SK-MEL-5 (cell line): Measurements from ENCODE around the gene AGAP1. TPM values are rescaled to one million over a fixed set of nuclear protein-coding genes. Genes with fewer than 3 reads are reported as not detected.

ENCODE experiments used
- DNase-seq: peaks from one replicate; pipeline ENCODE4 v3.0.0-alpha.2; 2016; ENCODE audit warnings: low read depth, low spot score
- in situ Hi-C: cut with HindIII; loops from 2 replicates; pipeline ENCODE4 v1.10.0; 2016; ENCODE audit warnings: low sequenced_read_pairs, high pct_unique_total_duplicates, low pct_unique_long_range_greater_than_20kb
- total RNA-seq: library from RNA; depleted of rRNA; stranded (reverse); fragments of >200 nt; shearing (Covaris generic); gene quantifications from 2 replicates; pipeline ENCODE4 v1.2.3, GENCODE V29; 2014

The AGAP1 gene
- total RNA-seq, 1 experiment from 2014 or later = 16.4 TPM

- in situ Hi-C loops = no loop called here
- DNase-seq = no peak
Observed at GRCh38 chr2:236157815-236158498, 664.1 kb downstream of the AGAP1 start.

DNA sequence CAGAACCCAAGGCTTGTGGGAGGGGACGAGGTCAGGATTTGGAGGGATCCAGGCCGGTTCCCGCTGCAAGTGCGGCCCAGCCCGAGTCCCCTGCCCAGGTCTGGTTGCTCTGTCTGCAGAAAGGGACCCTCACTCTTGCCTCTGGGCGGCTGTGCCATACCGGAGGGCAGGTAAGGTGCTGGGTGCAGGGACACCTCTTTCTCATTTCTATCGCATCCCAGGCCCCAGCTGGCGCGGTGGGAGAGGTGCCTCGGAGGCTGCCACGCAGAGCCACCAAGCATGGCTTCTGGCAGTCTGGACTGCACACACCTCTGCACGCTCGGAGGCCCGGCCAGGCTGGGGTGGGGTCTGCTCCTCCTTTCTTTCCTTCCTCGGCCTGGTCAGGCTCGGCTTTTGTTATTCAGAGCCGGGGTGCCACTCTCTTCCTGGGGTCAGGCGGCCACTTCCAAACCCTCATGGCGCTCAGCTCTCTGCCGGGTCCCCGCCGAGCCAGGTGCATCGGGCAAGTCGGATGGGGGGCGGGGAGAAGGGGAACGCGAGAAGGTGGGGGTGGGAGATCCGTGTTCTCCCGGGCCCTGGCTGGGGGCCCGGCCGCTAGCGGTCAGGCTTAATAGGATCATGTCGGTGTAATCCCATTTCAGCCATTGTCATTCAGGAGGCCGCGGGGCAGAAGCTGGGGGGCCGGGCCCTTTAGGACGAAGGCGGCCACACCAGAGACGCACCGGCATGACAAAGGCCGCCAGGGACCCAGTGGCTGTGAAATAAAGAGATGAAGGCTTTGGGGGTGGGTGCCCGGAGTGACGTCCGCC lies 665.3 kb downstream of the AGAP1 start:
- DNase-seq = no peak
- in situ Hi-C loops = no loop called here

DNA sequence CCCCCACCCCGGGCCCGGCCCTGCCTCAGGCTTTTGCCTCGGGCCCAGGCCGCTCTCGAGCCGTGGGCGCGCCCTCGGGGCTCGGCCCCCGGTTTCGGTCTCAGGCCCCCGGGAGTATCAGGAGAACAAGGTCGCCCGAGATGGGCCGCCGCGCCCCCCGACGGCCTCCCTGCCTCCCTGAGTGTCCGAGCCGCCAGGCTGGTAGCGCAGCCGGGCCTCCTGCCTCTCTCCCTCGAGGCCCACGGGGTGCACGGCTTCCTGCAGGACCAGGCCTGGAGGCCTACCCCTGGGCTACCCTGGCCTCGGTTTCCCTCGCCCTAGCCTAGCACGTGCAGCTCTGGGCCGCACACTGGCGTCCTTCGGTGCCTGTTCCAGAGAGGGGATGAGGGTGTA lies 665.9 kb downstream of the AGAP1 start:
- in situ Hi-C loops = no loop called here
- DNase-seq = no peak

DNA sequence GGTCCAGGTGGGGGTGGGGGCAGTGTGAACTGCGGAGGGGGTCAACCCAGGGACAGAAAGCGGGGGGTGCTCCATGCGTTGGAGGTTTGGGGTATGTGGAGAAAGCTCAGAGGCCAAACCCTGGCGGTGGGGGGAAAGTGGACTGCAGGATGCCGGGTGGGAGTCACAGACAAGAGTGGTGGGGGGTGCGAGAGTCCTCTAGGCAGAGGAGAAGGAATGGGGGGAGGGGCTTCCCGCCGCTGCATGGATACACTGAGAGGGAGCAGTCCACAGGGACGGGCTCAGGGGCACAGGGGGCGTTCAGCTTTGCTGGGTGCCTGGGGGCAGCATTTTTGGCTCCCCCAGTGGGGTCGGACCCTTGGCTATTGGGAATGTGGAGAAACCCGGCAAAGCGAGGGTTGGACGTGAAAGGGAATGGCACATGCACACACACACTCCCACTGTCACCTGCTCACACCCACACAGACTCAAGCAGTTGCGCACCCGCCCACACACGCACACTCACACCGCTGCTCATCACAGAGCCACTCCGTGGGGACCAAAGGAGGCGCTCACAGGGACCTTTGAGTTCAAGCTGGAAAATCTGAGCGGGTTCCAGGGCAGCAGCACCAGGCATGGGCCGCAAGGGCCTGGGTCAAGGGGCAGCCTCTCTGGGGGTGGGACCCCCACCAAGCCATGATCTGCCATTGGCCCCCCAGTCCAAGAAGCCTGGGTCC lies 666.7 kb downstream of the AGAP1 start:
- in situ Hi-C loops = no loop called here
- no peak for DNase-seq

GRCh38 chr2:236161082-236161462 lies 667.2 kb downstream of the AGAP1 start:
- no peak for DNase-seq
- in situ Hi-C loops = no loop called here

- in situ Hi-C loops = no loop called here
- DNase-seq = no peak
Observed at GRCh38 chr2:236161531-236161930, 667.7 kb downstream of the AGAP1 start.

DNA sequence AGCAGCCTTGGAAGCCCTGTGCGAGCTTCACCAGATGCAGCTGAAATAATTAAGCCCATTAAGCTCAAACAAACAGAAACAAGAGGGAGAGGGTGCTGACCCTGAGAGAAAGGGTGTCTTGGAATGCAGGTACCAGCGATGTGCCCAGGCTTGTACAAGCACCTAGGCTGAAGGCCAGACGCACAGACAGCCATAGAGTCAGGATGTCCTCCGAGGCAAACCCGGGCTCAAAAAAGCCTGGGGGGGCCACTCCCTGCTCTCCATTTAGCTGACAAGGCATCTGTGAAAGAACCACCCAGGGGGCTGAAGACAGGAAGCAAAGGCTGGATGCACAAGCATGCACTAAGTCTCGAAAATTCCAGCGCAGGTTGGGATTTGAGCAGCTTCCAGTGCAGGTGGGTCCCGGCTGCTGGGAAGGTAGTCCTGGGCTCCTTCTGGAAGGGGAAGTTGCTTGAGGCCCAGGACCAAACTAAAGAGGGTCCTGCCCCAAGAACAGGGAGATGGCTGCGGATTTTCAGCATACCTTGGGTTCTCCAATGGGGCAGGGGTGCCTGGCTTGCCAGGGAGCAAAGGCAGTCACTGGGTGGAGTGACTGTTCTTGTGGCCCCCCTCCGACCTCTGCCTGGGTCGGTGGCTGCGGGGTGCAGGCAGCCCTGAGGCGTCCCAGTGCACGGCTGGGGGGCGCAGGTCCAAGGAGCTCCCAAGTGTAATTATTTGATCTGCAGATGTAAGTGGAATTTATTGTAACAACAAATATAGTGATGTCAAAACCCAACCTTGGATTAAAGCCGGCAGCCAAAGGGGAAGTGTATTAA lies 668.4 kb downstream of the AGAP1 start:
- in situ Hi-C loops = no loop called here
- DNase-seq = no peak

- DNase-seq = no peak
- in situ Hi-C loops = no loop called here
Observed at GRCh38 chr2:236162882-236163470, 669.1 kb downstream of the AGAP1 start.

DNA sequence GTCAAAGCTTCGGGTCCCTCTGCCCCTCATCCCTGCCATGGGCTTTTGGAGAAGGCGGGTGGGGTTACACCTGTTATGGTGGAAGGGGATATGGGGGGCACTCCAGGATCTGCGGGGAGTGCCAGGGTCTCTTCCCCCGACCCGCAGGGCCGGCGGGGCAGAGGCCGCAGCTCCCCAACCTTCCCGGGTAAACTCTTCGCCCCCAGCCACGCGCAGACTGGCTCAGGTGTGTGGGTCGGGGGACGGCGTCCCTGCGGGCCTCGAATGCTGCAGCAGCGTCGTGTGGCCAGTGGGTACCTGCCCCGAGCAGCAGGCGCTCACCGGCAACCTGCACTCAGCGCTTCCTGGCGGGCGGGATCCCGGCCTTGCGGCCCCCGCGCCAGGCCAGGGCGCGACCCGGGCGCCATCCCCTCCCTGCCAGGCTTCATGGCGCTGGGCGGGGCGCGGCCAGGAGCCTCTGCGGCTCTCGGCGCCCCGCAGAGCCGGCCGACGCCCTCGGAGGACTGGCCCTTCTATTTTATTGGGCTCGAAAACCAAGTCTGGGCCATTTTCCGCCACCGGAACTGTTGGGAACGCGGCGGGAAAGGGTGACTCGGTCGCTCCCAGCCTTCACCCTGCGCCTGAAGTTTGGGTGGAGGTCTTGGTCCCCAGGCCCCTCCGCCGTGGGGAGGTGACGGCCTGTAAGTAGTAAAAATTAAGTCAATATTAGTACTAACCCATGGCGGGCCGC lies 669.8 kb downstream of the AGAP1 start:
- no peak for DNase-seq
- in situ Hi-C loops = no loop called here

DNA sequence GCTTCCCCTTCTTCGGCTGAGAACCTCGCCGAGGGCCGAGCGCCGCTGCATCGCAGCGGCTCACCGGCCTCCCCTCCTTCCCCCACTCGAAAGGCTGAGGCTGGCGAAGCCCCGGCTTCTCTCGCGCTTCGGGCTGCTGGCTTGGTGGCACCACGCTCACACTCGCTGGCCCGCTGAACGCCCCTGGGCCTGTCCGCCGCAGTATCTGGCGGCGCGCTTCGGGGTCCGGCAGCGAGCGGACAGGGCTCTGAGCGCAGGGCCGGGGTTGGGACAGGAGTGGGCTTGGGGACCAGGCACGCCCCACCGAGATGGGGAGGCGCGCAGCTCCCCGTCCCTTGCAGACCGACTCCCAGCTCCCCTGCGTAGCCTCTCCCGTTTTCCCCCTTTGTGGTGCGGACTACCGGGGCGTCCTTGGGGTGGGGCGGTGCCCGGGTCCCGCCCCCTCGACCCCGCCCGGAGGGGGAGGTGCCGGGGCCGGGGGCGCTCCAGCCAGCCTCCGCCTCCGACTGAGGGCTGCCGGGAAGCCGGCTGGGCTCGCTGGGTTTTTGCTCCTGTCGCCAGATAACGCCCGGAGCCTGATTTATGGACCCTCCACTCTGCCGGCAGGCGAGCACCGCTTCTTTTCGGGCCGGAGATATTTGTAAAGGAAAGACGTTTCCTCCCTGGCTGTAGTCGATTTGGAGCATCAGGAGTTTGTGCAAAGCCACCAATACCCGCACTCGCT lies 670.5 kb downstream of the AGAP1 start:
- no peak for DNase-seq
- in situ Hi-C loops = no loop called here

DNA sequence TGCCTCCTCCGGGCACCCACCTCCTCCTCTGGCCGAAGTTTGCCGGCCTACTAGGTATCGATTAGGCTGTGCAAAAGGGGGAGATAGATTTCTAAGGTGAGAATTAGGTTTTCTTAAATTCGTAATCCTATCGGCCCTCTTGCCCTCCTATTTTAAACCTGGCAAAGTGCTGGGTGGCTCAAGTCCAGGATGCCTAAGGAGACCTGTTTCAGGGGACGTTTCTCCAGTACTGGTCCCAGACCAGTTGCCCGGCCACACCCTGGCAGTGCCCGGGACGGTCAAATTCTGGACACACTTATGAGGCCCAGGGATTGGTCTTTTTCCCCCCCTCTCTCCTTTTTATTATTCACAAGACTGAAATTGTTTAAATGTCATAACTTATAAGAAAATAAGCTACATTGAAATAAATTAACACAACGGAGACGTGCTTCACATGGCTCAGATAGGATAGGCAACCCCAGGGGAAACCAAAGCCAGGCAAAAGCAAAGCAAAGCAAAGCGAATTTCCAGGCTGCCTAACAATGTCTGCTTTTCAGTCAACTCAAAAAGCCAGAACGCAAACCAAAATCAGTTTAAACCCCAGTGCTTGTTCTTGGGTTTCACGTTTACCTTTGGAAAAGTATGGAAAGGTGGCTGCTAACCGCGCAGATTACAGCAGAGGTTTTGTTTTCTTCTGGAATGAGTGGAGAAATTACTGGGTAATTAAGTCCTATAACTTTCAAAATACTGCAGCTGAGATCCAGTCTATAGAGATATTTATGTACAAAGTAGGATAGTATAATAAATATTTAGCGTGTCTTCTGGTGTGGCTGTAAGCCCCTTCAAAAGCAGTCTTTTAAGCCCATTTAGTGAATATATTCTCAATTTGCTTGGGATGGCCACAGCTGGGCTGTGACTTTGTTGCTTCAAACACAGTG lies 671.3 kb downstream of the AGAP1 start:
- no peak for DNase-seq
- in situ Hi-C loops = no loop called here

GRCh38 chr2:236165842-236166795 lies 672.3 kb downstream of the AGAP1 start:
- DNase-seq = no peak
- in situ Hi-C loops = no loop called here

- in situ Hi-C loops = no loop called here
- peak; percentile 2 for DNase-seq
Observed at GRCh38 chr2:236166796-236167296, 673.0 kb downstream of the AGAP1 start.
